GM15510 (cell line): ENCODE results near the gene KIAA1549.

ENCODE experiments used
- POLR2A ChIP-seq: IDR thresholded peaks from 3 replicates; pipeline ENCODE4 v1.6.1; 2011; ENCODE audit warnings: borderline replicate concordance; ENCODE audit not compliant: insufficient read length; ENCODE audit errors: extremely low read depth

The KIAA1549 gene

GRCh38 chr7:138873220-138873892 lies 107.8 kb downstream of the KIAA1549 start:
- no peak for TF ChIP-seq POLR2A

DNA sequence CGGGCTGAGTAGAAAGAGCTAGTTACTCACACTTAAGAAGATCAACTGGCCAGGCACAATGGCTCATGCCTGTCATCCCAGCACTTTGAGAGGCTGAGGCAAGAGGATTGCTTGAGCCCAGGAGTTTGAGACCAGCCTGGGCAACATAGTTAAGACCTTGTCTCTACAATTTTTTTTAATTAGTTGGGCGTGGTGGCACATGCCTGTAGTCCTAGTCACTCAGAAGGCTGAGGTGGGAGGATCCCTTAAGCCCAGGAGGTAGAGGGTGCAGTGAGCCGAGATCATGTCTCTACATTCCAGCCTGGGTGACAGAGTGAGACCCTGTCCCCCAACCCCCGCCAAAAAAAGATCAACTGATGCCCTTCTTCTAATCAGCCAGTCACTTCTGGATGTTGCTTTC lies 108.6 kb downstream of the KIAA1549 start:
- TF ChIP-seq POLR2A, result no peak

DNA sequence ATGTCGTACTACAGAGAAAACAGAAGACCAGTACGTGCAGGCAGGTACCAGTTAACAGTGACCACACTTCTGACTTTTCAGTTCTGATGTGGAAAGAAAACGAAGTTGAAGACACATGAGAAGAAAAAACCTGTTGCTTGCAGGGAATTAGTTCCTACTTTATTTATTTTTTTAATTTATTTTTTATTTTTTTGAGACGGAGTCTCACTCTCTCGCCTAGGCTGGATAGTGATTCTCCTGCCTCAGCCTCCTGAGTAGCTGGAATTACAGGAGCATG lies 109.4 kb downstream of the KIAA1549 start:
- no peak for TF ChIP-seq POLR2A

- TF ChIP-seq POLR2A, result no peak
Measured at GRCh38 chr7:138871065-138871813, 110.0 kb downstream of the KIAA1549 start.

- TF ChIP-seq POLR2A, result no peak
Measured at GRCh38 chr7:138869353-138869752, 111.8 kb downstream of the KIAA1549 start.

GRCh38 chr7:138868711-138869110 lies 112.5 kb downstream of the KIAA1549 start:
- TF ChIP-seq POLR2A, result no peak

GRCh38 chr7:138867744-138868143 lies 113.4 kb downstream of the KIAA1549 start:
- TF ChIP-seq POLR2A, result no peak

DNA sequence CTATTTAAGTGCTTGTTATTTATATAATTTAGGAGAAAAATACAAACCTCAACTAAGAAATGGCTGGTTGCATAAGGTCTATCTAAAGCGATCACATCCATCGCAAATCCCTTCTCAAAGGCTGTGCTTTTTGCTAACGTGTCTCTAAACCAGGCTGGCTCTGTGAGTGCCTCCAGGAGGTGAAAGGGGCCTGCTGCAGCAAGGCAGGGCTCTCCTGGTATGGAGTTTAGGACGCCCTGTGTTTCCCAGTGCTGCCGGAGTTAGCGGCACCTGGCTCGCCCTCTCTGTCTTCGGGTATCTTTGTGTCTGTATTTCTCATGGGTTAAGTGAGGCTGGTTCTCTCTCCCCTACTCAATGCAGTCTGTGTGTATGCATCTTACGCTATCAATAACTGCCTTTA lies 114.8 kb downstream of the KIAA1549 start:
- TF ChIP-seq POLR2A, result no peak

- no peak for TF ChIP-seq POLR2A
Measured at GRCh38 chr7:138865843-138866242, 115.3 kb downstream of the KIAA1549 start.

DNA sequence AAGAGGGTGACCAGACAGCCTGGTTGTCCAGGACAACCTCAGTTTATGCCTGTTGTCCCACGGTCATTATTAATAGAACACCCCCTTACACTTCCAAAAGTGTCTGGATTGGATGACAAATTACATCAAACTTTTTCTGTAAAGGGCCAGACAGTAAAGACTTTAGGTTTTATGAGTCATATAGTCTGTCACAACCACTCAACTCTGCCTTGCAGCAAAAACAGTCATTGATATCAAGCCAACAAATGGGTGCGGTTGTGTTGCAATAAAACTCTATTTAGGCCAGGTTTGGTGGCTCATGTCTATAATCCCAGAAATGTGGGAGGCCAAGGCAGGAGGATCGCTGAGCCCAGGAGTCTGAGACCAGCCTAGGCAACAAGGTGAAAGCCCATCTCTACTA lies 116.5 kb downstream of the KIAA1549 start:
- no peak for TF ChIP-seq POLR2A

- no peak for TF ChIP-seq POLR2A
Measured at GRCh38 chr7:138863931-138864330, 117.3 kb downstream of the KIAA1549 start.

DNA sequence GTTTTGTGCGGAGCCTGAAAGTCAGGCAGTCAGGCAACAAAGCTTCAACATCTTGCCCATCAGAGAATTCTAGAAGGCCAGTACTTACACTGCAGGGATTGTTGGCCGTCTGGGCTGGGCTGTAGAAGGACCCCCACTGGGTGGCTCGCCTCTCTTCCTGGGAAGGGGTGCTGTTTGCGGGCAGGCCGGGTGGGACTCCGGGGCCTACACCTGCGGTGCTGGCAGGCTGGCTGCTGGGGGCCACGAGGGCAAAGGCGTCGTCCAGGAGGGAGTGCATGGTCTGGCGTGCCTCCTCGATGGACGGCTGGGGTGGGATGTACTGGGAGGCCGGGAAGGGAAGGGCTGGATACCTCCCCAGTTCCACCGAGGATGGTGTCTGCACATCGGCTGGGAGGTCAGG lies 120.1 kb downstream of the KIAA1549 start:
- no peak for TF ChIP-seq POLR2A

DNA sequence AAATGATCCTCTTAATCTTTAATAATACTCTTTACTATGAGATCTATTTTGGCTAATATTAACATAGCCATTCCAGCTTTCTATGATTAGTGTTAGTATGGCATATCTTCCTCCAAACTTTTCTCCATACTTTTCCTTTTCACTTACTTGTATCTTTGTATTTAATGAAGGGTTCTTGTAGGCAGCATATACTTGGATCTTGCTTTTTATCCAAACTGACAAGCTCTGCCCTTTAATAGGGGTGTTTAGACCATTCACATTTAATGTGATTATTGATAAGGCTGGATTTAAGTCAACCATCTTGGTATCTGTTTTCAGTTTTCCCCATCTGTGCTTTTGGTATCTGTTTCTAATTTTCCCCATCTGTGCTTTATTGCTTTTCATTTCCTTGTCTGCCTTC lies 123.5 kb downstream of the KIAA1549 start:
- TF ChIP-seq POLR2A, result no peak

- TF ChIP-seq POLR2A, result no peak
Measured at GRCh38 chr7:138854115-138854645, 127.0 kb downstream of the KIAA1549 start.

- TF ChIP-seq POLR2A, result no peak
Measured at GRCh38 chr7:138853448-138853847, 127.7 kb downstream of the KIAA1549 start.

DNA sequence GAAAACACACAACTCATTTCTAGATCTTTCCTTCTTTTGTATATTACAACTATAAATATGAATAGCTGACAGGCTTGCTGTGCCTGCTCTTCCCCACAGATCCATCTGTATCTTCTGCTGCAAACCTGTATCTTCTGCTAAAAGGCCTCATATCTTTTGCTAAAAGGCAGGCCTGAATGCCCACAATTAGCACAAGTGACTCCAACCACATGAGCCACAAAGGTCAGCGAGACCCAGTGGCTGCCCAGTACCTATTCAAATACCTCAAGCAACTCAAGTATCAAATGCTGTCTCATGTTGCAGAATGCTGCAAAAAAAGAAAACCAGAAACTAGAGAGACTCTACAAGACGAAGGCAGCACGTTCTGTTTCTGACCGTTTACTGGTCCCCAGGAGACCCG lies 128.7 kb downstream of the KIAA1549 start:
- TF ChIP-seq POLR2A, result no peak

GRCh38 chr7:138849701-138850100 lies 131.5 kb downstream of the KIAA1549 start:
- no peak for TF ChIP-seq POLR2A
